GDM1 (cell line): Measurements from ENCODE around the gene C4BPA.

Source experiments
- DNase-seq: peaks from one replicate; lab custom pipeline; 2025; lab: John Stamatoyannopoulos, UW

Gene C4BPA

GRCh38 chr1:207191061-207191460, 87.0 kb downstream of the C4BPA start:
- DNase-seq: no peak

DNA sequence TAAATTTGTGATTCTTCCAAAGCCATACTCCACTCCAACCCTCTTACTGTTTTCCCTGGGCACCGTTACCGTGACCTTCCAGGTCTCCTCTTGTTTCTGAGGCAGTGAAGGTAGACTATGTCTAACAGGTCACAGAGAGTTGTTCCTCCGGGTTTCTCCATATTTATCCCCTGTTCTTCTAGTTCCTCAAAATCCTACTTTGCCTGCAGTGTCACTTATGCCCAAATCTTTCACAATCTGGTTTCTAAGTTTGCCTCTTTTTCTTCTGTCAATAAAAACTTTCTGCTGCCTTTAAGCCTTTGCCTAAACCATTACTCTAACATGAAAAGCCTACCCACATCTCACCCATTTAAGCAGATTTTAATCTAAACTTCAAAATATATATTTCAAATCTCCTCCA, 87.7 kb downstream of the C4BPA start:
- DNase-seq: no peak

DNA sequence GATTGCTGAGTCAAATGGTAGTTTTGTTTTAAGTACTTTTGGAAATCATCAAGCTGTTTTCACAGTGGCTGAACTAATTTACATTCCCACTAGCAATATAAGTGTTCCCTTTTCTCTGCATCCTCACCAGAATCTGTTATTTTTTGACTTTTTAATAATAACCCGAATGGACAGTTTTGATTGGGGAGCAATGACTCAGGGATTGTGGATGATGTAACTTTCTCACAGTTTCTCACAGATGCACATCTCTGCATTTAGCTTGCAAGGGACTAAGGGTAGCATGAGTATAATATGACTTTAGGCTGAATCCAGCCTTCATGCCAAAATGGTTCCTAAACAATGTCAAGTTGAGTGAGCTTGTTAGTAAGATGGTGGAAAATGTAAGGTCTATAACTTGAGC, 90.2 kb downstream of the C4BPA start:
- no peak for DNase-seq
